C4-2B (cell line): ENCODE results near the gene CIAO3.

Experiments used
- H3K27ac ChIP-seq: fragments of 450-650 bp; 2 replicates; pipeline ENCODE4 v1.5.1; 2017
- ZFX ChIP-seq: fragments of 450-650 bp; IDR thresholded peaks from 2 replicates; pipeline ENCODE4 v1.6.1; 2017
- TF ChIP-seq, protein P1 (sequence below): fragments of 450-650 bp; conservative IDR thresholded peaks from 2 replicates; pipeline ENCODE4 v1.5.1; 2017; ENCODE audit warnings: mild to moderate bottlenecking

Gene CIAO3

DNA sequence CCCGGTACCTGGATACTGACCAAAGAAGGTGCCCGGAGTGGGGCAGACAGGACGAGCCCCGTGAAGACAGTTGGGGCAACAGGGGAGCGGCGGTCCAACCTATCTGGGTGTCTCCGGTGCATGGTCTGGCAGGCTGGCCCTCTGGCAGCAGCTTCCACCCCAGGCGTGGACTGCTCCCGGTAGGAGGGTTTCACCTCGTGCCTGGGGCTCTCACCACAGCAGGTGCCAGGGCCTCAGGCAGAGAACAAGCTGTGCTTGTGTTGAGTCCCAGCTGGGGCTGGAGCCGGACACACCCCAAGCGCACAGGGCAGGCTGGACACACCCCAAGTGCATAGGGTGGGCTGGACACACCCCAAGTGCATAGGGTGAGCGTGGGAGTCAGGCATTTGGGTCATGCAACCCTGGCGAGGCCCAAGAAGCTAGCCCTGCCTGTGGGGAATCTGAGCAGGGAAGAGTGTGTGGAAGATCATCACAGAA is 33.7 kb downstream of the CIAO3 start:
- TF ChIP-seq ZFX, result no peak
- TF ChIP-seq, protein P1, sequence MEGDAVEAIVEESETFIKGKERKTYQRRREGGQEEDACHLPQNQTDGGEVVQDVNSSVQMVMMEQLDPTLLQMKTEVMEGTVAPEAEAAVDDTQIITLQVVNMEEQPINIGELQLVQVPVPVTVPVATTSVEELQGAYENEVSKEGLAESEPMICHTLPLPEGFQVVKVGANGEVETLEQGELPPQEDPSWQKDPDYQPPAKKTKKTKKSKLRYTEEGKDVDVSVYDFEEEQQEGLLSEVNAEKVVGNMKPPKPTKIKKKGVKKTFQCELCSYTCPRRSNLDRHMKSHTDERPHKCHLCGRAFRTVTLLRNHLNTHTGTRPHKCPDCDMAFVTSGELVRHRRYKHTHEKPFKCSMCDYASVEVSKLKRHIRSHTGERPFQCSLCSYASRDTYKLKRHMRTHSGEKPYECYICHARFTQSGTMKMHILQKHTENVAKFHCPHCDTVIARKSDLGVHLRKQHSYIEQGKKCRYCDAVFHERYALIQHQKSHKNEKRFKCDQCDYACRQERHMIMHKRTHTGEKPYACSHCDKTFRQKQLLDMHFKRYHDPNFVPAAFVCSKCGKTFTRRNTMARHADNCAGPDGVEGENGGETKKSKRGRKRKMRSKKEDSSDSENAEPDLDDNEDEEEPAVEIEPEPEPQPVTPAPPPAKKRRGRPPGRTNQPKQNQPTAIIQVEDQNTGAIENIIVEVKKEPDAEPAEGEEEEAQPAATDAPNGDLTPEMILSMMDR, result no peak
- no peak overlapping the region for H3K27ac ChIP-seq

DNA sequence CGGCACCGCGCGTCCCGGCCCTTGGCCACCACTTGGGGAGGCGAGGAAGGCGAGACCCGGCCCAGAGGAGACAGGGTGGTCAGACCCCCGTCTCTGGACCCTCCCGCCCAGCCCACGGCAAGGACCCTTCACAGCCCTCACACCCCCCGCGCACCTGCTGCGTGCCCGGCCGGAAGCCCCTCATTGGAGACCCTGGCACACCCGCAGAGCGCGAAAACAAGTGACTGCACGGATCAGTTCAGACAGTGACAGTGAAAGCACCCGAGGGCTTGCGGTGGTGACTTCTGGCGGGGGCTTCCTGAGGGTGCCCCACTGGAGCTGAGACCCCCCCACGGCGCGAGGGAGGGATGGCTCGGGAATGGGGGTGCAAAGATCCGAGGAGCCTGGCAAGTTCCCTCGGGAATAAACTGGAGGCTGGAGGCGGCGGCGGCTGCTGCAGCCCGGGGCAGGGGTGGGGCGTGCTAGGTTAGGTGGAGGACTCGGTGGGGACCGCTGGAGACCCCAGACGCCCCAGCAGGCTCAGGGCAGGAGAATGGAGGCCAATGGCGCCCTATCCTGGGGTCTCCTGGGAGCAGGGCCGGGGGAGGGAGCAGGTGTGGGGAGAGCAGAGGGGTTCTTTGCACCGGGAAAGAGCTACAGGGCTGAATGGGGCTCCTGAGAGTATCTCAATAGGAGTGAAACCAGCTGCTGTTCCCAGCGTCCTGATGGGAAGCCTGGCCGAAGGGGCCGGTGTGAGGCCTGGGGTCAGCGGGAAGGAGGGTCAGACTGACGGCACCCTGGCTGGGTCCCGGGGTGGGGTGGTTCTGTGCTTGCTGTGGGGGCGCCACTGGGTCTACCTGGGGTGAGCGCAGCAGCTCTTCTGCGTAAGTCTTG is 34.4 kb downstream of the CIAO3 start:
- TF ChIP-seq, protein P1, result no peak
- TF ChIP-seq ZFX, result no peak
- H3K27ac ChIP-seq, result no peak overlapping the region

DNA sequence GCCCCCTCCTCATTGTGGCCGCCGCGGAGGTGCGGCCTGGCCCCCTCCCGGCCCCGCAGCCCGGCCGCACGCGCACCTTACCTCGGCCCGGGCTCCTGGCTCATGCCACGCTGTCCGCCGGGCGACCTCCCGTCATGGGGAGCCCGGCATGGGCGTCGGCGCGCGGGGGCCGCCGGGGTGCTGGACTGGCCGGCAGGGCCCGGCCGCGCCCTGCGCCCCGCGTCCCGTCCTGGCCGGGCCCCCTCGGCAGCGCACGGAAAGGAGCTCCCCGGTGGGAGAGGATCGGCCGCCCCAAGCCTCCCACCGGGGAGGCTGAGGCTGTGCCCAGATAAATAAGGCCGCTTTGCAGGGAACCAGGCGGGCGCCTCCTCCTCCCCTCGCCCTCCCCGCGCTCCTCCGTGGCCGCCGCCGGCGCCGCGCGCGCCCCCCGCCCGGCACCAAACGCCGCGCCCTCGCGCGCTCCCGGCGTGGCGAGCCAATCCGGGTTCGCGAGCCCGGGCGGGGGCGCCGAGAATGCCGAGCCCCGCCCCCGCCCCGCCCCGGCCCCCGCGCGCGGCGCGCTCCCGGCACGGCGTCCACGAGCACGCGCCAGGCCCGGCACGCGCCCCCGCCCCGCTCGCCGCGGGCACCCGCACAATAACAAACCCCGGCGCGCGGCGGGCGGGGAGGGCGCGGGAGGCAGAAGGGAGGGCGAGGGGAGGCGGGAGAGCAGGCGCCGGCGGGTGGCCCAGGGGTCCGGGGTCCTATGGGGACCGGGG is 35.2 kb downstream of the CIAO3 start, which contains the start of gene FBXL16:
Gene FBXL16 (minus strand): TSS at position 371 of the 758 bp plus-strand sequence. CDS start 8,396 bp downstream, outside the sequence.
- TF ChIP-seq, protein P1, result no peak
- no peak for TF ChIP-seq ZFX
- no peak within 1 kb of the TSS for H3K27ac ChIP-seq

DNA sequence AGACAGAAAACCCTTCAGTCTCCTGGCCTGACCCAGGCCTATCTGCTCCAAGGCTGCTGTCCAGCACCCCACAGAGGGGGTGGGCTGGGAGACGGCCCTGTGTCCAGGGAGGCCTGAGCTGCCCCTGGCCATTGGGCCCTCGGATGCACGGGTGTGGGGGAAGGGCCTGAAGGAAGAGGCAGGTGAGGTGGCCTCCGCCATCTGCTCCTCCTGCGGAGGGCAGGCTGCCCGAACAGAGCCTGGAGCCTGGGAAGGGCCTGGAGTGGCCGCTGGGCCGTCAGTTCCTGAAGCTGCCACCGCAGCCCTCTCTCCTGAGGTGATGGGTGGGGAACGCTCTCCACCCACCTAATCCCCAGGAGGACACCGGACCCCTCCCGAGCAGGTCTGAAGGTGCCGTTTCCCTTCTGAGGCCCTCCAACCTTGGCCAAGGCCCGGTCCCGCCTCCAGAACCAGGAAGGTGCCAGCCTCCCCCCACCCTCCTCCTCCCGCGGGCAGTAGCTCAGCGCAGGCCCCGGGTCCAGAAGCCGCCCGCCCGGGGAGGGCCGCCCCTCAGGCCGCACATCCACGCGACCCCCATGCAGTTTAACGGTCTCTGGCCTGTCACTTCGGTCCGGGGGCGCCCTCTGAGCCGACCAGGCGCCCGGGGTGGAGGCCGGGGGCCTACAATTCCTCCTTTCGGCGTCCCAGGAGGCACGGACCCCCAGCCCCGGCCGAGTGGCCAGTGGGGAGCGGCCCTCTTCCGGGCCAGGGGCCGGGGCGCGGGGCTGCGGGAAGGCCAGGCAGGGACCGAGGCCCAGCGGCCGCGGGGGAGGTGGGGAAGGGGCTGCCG is 36.0 kb downstream of the CIAO3 start:
- TF ChIP-seq ZFX, result no peak
- TF ChIP-seq, protein P1, result no peak
- H3K27ac ChIP-seq, result no peak overlapping the region

DNA sequence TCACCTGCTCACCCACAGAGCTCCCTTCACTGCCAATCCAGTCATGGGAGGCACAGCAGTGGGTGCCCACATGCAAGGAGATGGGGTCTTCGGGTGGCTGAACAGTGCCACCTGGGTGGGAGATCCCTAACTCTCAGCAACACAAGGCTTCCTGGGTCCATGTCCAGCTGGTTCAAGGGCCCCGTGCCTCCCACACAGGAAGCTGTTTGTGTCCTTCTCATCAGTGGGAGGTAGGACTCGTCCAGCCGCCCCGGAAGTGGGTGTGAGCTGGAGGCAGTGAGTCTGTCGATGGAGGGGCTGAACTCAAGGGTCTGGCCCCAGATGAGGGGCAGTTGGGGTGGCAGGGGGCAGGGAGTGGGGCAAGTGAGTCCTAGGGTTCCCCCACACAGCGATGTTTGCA is 36.8 kb downstream of the CIAO3 start:
- H3K27ac ChIP-seq, result no peak overlapping the region
- no peak for TF ChIP-seq ZFX
- TF ChIP-seq, protein P1, result no peak

DNA sequence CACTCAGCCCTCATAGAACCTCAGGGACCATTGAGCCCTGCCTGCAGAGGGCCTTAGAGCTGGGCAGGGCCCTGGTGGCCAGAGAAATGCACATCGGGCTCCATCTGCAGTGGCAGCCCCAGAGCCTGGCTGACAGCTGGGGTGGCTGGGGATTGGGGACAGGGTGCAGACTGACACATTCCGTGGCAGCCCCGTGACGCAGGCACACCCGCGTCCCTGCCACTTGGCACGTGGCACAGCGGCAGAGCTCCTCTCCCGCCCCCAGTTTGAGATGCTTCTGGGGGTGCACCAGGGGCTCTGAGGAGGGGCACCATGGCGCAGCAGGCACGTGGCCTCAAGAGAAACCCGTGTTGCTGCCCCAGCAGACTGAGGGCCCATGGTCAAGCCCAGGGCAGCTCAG is 37.4 kb downstream of the CIAO3 start:
- TF ChIP-seq ZFX, result no peak
- TF ChIP-seq, protein P1, result no peak
- no peak overlapping the region for H3K27ac ChIP-seq
